GM10248 (cell line): ENCODE measurements around the gene ANTXRL.
"Not testable (repeated sequence)": the region's sequence is repeated elsewhere in the genome, so short reads cannot be mapped to it uniquely, and the experiment has no call there.

Experiments
- CTCF ChIA-PET: fragments of 300-600 bp; sonication (Branson Sonifier 250); formaldehyde crosslinking; extraction: SDS; loops from one replicate; lab custom pipeline; 2021; ENCODE audit warnings: antibody characterized with exemption; lab: Yijun Ruan, JAX
- POLR2A ChIA-PET: fragments of 350-650 bp; sonication (Branson Sonifier 250); formaldehyde crosslinking; extraction: SDS; loops from one replicate; lab custom pipeline; 2020; ENCODE audit warnings: antibody characterized with exemption; lab: Yijun Ruan, JAX
- DNase-seq: peaks from one replicate; pipeline ENCODE4 v3.0.0; 2012; ENCODE audit errors: extremely low spot score
- CTCF ChIP-seq: IDR thresholded peaks from 2 replicates; pipeline ENCODE4 v1.5.1; 2012; ENCODE audit warnings: mild to moderate bottlenecking, low read depth; ENCODE audit errors: extremely low read depth, missing control alignments, control extremely low read depth

The ANTXRL gene

GRCh38 chr10:46255801-46256747 lies 30.7 kb upstream of the ANTXRL start:
- TF ChIP-seq CTCF: peak; percentile 57
- ChIA-PET CTCF (interaction anchor here (0.8 to 1.8 kb wide), 3 partner anchors 9 to 14 kb away, joined by 3 to 4 read pairs (median 4); no protein-coding TSS in a partner anchor), POLR2A (no interaction called here)
- peak; percentile 47 for DNase-seq

GRCh38 chr10:46257099-46257498 lies 29.7 kb upstream of the ANTXRL start:
- POLR2A ChIA-PET: no interaction called here
- no peak for TF ChIP-seq CTCF
- no peak for DNase-seq
- CTCF ChIA-PET: interaction anchor here (0.8 to 1.8 kb wide), 4 partner anchors 10 to 28 kb away, joined by 3 to 4 read pairs (median 4); no protein-coding TSS in a partner anchor

- POLR2A ChIA-PET, CTCF ChIA-PET, DNase-seq: not testable (repeated sequence)
These were observed 23.8 kb upstream of the ANTXRL start for GRCh38 chr10:46262906-46263560.

GRCh38 chr10:46263831-46264268 lies 22.9 kb upstream of the ANTXRL start:
- ChIA-PET CTCF (no interaction called here), POLR2A (no interaction called here)
- DNase-seq: no peak

GRCh38 chr10:46264336-46264735 lies 22.5 kb upstream of the ANTXRL start:
- DNase-seq: no peak
- TF ChIP-seq CTCF: no peak
- CTCF ChIA-PET: interaction anchor here (2.5 kb wide), 1 partner anchor 35 kb away, joined by 7 read pairs; no protein-coding TSS in a partner anchor
- POLR2A ChIA-PET: no interaction called here

More at GRCh38 chr10:46263831-46264268, 22.9 kb upstream of the ANTXRL start:
- TF ChIP-seq CTCF: no peak

- DNase-seq: no peak
- CTCF ChIA-PET: interaction anchor here (2.5 kb wide), 1 partner anchor 36 kb away, joined by 7 read pairs; no protein-coding TSS in a partner anchor
- POLR2A ChIA-PET: no interaction called here
- TF ChIP-seq CTCF: no peak
These were observed 21.9 kb upstream of the ANTXRL start for GRCh38 chr10:46264737-46265368.

- CTCF ChIA-PET: interaction anchor here (1.3 to 2.5 kb wide), 2 partner anchors 15 to 37 kb away, joined by 4 to 7 read pairs; no protein-coding TSS in a partner anchor
- POLR2A ChIA-PET: not testable (repeated sequence)
These were observed 21.1 kb upstream of the ANTXRL start for GRCh38 chr10:46265566-46266305.

More at GRCh38 chr10:46265566-46266305, 21.1 kb upstream of the ANTXRL start:
- DNase-seq: not testable (repeated sequence)
